HG02642 (cell line): Measurements from ENCODE around the gene PAQR5.
A peak's percentile ranks its signal among the peaks of the same experiment; 100 is the strongest.

Source experiments
- ATAC-seq: cut with Tn5 transposase; IDR thresholded peaks from one replicate; pipeline ENCODE4 v1.9.1; 2021; ENCODE audit warnings: mild to moderate bottlenecking; ENCODE audit not compliant: unreplicated experiment, poor library complexity

The PAQR5 gene

GRCh38 chr15:69452692-69453521, 154.2 kb downstream of the PAQR5 start, which contains the start of gene RPLP1:
Gene RPLP1 (plus strand): TSS chr15:69452818. CDS start chr15:69452949, 131 bp downstream.
- peak; percentile 82 for ATAC-seq

- no peak for ATAC-seq
Observed at GRCh38 chr15:69454953-69455352, 156.2 kb downstream of the PAQR5 start.

- no peak for ATAC-seq
Observed at GRCh38 chr15:69456208-69457166, 157.8 kb downstream of the PAQR5 start.
